Left ventricle myocardium inferior (tissue), 1 donor: Measurements from ENCODE around the gene PCDH8. TPM values are rescaled to one million over a fixed set of nuclear protein-coding genes. Genes with fewer than 3 reads are reported as not detected.
A peak's percentile ranks its signal among the peaks of the same experiment; 100 is the strongest.

Source experiments
- DNase-seq: peaks from one replicate; pipeline ENCODE4 v3.0.0-alpha.2; 2020
- H3K27ac ChIP-seq: fragments of 200-600 bp; replicated peaks from 2 replicates; pipeline ENCODE4 v1.8.0; 2021
- H3K27me3 ChIP-seq: fragments of 200-600 bp; 2 replicates; pipeline ENCODE4 v1.8.0; 2021; ENCODE audit warnings: low read depth
- H3K36me3 ChIP-seq: fragments of 200-600 bp; 2 replicates; pipeline ENCODE4 v1.8.0; 2021
- H3K4me1 ChIP-seq: fragments of 200-600 bp; 2 replicates; pipeline ENCODE4 v1.8.0; 2021
- H3K4me3 ChIP-seq: fragments of 200-600 bp; 2 replicates; pipeline ENCODE4 v1.8.0; 2021; ENCODE audit warnings: mild to moderate bottlenecking, moderate library complexity
- H3K9me3 ChIP-seq: fragments of 200-600 bp; replicated peaks from 2 replicates; pipeline ENCODE4 v1.8.0; 2021
- CTCF ChIP-seq: fragments of 200-600 bp; IDR thresholded peaks from 2 replicates; pipeline ENCODE4 v1.8.0; 2021; ENCODE audit warnings: antibody characterized with exemption, mild to moderate bottlenecking, borderline replicate concordance
- intact Hi-C: fragments of 100-400 bp; cut with micrococcal nuclease; formaldehyde crosslinking; loops from one replicate; pipeline ENCODE4 v1.11.0; 2022
- total RNA-seq: library from RNA; stranded (reverse); fragmentation: NEBNext Ultra II Directional; extraction: Animal tissue kit (Norgen Biotek cat#: 25700); gene quantifications from one replicate; pipeline ENCODE4 v1.2.1, GENCODE V29; 2021
- donor health status: DM: no; HTN: yes; CAD: no; lungs with severe emphysema.

The PCDH8 gene
- total RNA-seq, 1 donor from 2014 or later, result not detected

GRCh38 chr13:52850396-52851136 is 2.1 kb upstream of the PCDH8 start:
- Histone ChIP-seq H3K27ac (peak overlapping the region; percentile 58), H3K9me3 (no peaks in the 10 kb centered on the region), H3K27me3 (peaks cover 79% of the 10 kb centered on the region), H3K4me3 (peak overlapping the region; percentile 71), H3K4me1 (peaks cover 44% of the 10 kb centered on the region), H3K36me3 (no peaks in the 10 kb centered on the region)
- no peak for TF ChIP-seq CTCF
- intact Hi-C loops, result no loop called here
- DNase-seq, result peak; percentile 72

- H3K27me3 ChIP-seq, result peaks cover 80% of the 10 kb centered on the region
- TF ChIP-seq CTCF, result no peak
- H3K4me1 ChIP-seq, result peaks cover 47% of the 10 kb centered on the region
- no peak for DNase-seq
- intact Hi-C loops, result no loop called here
- no peaks in the 10 kb centered on the region for H3K36me3 ChIP-seq
- H3K4me3 ChIP-seq, result peak overlapping the region; percentile 71
- H3K9me3 ChIP-seq, result no peaks in the 10 kb centered on the region
- H3K27ac ChIP-seq, result no peak overlapping the region
These were observed 1.6 kb upstream of the PCDH8 start for GRCh38 chr13:52850072-52850395.

GRCh38 chr13:52849291-52850071 is 1.0 kb upstream of the PCDH8 start:
- peaks cover 47% of the 10 kb centered on the region for H3K4me1 ChIP-seq
- H3K36me3 ChIP-seq, result no peaks in the 10 kb centered on the region
- no peak for TF ChIP-seq CTCF
- no peak overlapping the region for H3K4me3 ChIP-seq
- no peak overlapping the region for H3K27ac ChIP-seq
- intact Hi-C loops, result no loop called here
- H3K9me3 ChIP-seq, result no peaks in the 10 kb centered on the region
- peaks cover 80% of the 10 kb centered on the region for H3K27me3 ChIP-seq
- DNase-seq, result no peak

- H3K36me3 ChIP-seq, result no peaks in the 10 kb centered on the region
- peaks cover 84% of the 10 kb centered on the region for H3K27me3 ChIP-seq
- H3K4me1 ChIP-seq, result peaks cover 47% of the 10 kb centered on the region
- DNase-seq, result no peak
- intact Hi-C loops, result no loop called here
- no peak overlapping the region for H3K27ac ChIP-seq
- H3K4me3 ChIP-seq, result no peak overlapping the region
- H3K9me3 ChIP-seq, result no peaks in the 10 kb centered on the region
- no peak for TF ChIP-seq CTCF
These were observed 583 bp downstream of the PCDH8 start for GRCh38 chr13:52847682-52848432.

GRCh38 chr13:52847322-52847681 is 1.1 kb downstream of the PCDH8 start:
- no peak for DNase-seq
- intact Hi-C loops, result no loop called here
- TF ChIP-seq CTCF, result no peak
- no peak overlapping the region for H3K27ac ChIP-seq
- H3K36me3 ChIP-seq, result no peaks in the 10 kb centered on the region
- H3K27me3 ChIP-seq, result peaks cover 84% of the 10 kb centered on the region
- peak overlapping the region; percentile 45 for H3K4me3 ChIP-seq
- no peaks in the 10 kb centered on the region for H3K9me3 ChIP-seq
- H3K4me1 ChIP-seq, result peaks cover 47% of the 10 kb centered on the region
